Measurements from ENCODE around the gene HIF1AN. TPM values are rescaled to one million over a fixed set of nuclear protein-coding genes. Genes with fewer than 3 reads are reported as not detected.

Gene HIF1AN
- total and polyA plus RNA-seq, 2 of the 8 experiments (the other 6 are each of a cell fraction or from before 2014, with no cell fraction given), result 10.9 to 62.8 TPM

- no peak for TF ChIP-seq NANOG (IDR thresholded peaks at IDR 0.05; ENCODE audit: insufficient read depth, low read depth, low read length, poor library complexity, severe bottlenecking)
- no peak for TF ChIP-seq POU5F1 (IDR thresholded peaks at IDR 0.05; ENCODE audit: low read depth, low read length)
- TF ChIP-seq JUND (IDR thresholded peaks at IDR 0.05; ENCODE audit: low read length), result no peak
- TF ChIP-seq BACH1 (IDR thresholded peaks at IDR 0.05; ENCODE audit: low read length), result no peak
- TF ChIP-seq CBX8 (IDR thresholded peaks at IDR 0.05; ENCODE audit: borderline replicate concordance, low read depth, low read length), result no peak
Measured at GRCh38 chr10:100524638-100525037, 11.1 kb upstream of the HIF1AN start (continued).

All from H1 (cell line).